HCT116 (cell line): ENCODE results near the gene B3GNT4. TPM values are rescaled to one million over a fixed set of nuclear protein-coding genes. Genes with fewer than 3 reads are reported as not detected.

Source experiments
- ATAC-seq: fragments of 200-7000 bp; cut with Tn5 transposase; 2 replicates; pipeline ENCODE4 v1.9.1; 2020; ENCODE audit warnings: mild to moderate bottlenecking, moderate library complexity
- BruUV-seq: library from RNA; stranded (reverse); fragments of 400-500 nt; replicated peaks from 2 replicates; lab custom pipeline; 2021; lab: Mats Ljungman, UMichigan
- CTCF ChIA-PET: fragments of 300-600 bp; sonication (Branson Sonifier 250); formaldehyde crosslinking; loops from one replicate; lab custom pipeline; 2021; ENCODE audit warnings: antibody characterized with exemption; lab: Charles Lee
- POLR2A ChIA-PET: fragments of 300-600, 350-600 bp; sonication (Branson Sonifier 250); formaldehyde crosslinking; loops from one replicate; lab custom pipeline; 2021; ENCODE audit warnings: antibody characterized with exemption; lab: Charles Lee
- RAD21 ChIA-PET, 2 experiments: fragments of 300-600 bp; sonication (Branson Sonifier 250); formaldehyde crosslinking; loops; one replicate each; lab custom pipeline; 2023; ENCODE audit warnings: low total read pairs in 2 of 2; ENCODE audit not compliant: uncharacterized antibody in 2 of 2, unreplicated experiment in 2 of 2, low non-redundant PET in 1 of 2; lab: Charles Lee
- DNase-seq: peaks from one replicate; pipeline ENCODE4 v3.0.0-alpha.2; 2010; ENCODE audit warnings: low read depth, low spot score
- H2AFZ ChIP-seq: fragments of 200-600 bp; shearing (Covaris generic), sonication (generic); 2 replicates; pipeline ENCODE4 v1.6.1; 2017; ENCODE audit warnings: low read depth, mixed run types, mixed read lengths, antibody characterized with exemption, low read length; ENCODE audit not compliant: poor library complexity, severe bottlenecking
- H3K27ac ChIP-seq: 2 replicates; pipeline ENCODE4 v1.5.1; 2012; ENCODE audit warnings: low read depth, low read length
- H3K27me3 ChIP-seq: fragments of 200-600 bp; sonication (generic); 2 replicates; pipeline ENCODE4 v1.6.1; 2016; ENCODE audit warnings: mixed run types, low read length, mixed read lengths; ENCODE audit not compliant: insufficient read depth
- H3K36me3 ChIP-seq, 2 experiments: fragments of 200-500 bp in 1 of 2; fragments of 200-600 bp in 1 of 2; sonication (Bioruptor generic) in 1 of 2; sonication (generic) in 1 of 2; 2 replicates each; pipeline versions ENCODE4 v1.5.1 to v1.6.1; 2014 to 2016; ENCODE audit warnings: low read length in 2 of 2, inconsistent platforms in 1 of 2, mixed read lengths in 1 of 2, mixed run types in 1 of 2; ENCODE audit not compliant: insufficient read depth in 2 of 2, control insufficient read depth in 1 of 2
- H3K4me1 ChIP-seq, 2 experiments: fragments of 200-600 bp in 1 of 2; sonication (generic) in 1 of 2; 2 replicates each; pipeline versions ENCODE4 v1.5.1 to v1.6.1; 2012 to 2017; ENCODE audit warnings: low read length in 2 of 2, inconsistent platforms in 1 of 2, mild to moderate bottlenecking in 1 of 2, mixed read lengths in 1 of 2, mixed run types in 1 of 2, moderate library complexity in 1 of 2; ENCODE audit not compliant: insufficient read depth in 2 of 2, control insufficient read depth in 1 of 2
- H3K4me2 ChIP-seq: fragments of 200-600 bp; sonication (generic); 2 replicates; pipeline ENCODE4 v1.6.1; 2017; ENCODE audit warnings: mixed run types, low read length, mixed read lengths
- H3K4me3 ChIP-seq, 2 experiments: fragments of 200-600 bp in 1 of 2; sonication (generic) in 1 of 2; replicated peaks in 1 of 2; 2 replicates each; pipeline ENCODE4 v1.5.1; 2011 to 2016; ENCODE audit warnings: low read length in 2 of 2, control low read depth in 1 of 2, low read depth in 1 of 2, mild to moderate bottlenecking in 1 of 2, mixed read lengths in 1 of 2, mixed run types in 1 of 2
- H3K79me2 ChIP-seq: fragments of 200-600 bp; sonication (generic); 2 replicates; pipeline ENCODE4 v1.6.1; 2017; ENCODE audit warnings: mild to moderate bottlenecking, mixed run types, low read length, moderate library complexity, mixed read lengths; ENCODE audit not compliant: insufficient read depth
- H3K9ac ChIP-seq: fragments of 200-600 bp; sonication (generic); 2 replicates; pipeline ENCODE4 v1.6.1; 2016; ENCODE audit warnings: low read length, mixed read lengths
- H3K9me2 ChIP-seq: fragments of 200-600 bp; sonication (generic), shearing (Covaris generic); 2 replicates; pipeline ENCODE4 v1.6.1; 2017; ENCODE audit warnings: mixed run types, mild to moderate bottlenecking, moderate library complexity; ENCODE audit not compliant: insufficient read depth
- H3K9me3 ChIP-seq, 2 experiments: fragments of 200-500 bp in 1 of 2; fragments of 200-600 bp in 1 of 2; sonication (Bioruptor generic) in 1 of 2; sonication (generic) in 1 of 2; 2 replicates each; pipeline ENCODE4 v1.6.1; 2014 to 2017; ENCODE audit warnings: low read length in 2 of 2, mixed read lengths in 2 of 2, inconsistent platforms in 1 of 2, low read depth in 1 of 2, mild to moderate bottlenecking in 1 of 2, mixed run types in 1 of 2, moderate library complexity in 1 of 2; ENCODE audit not compliant: control insufficient read depth in 1 of 2, insufficient read depth in 1 of 2
- H4K20me1 ChIP-seq: fragments of 200-600 bp; sonication (generic), shearing (Covaris generic); 2 replicates; pipeline ENCODE4 v1.6.1; 2017; ENCODE audit warnings: mixed run types, mild to moderate bottlenecking, moderate library complexity; ENCODE audit not compliant: insufficient read depth
- EGR1 ChIP-seq: IDR thresholded peaks from 2 replicates; pipeline ENCODE4 v1.6.1; 2012; ENCODE audit warnings: low read depth
- ELF1 ChIP-seq: IDR thresholded peaks from 2 replicates; pipeline ENCODE4 v1.6.1; 2012; ENCODE audit warnings: low read depth, borderline replicate concordance
- EZH2 ChIP-seq: fragments of 200-600 bp; sonication (generic); IDR thresholded peaks from 2 replicates; pipeline ENCODE4 v1.6.1; 2017; ENCODE audit warnings: antibody characterized with exemption, mixed run types
- EZH2phosphoT487 ChIP-seq: fragments of 200-600 bp; IDR thresholded peaks from 2 replicates; pipeline ENCODE4 v1.6.1; 2018; ENCODE audit warnings: antibody characterized with exemption, borderline replicate concordance
- FOSL1 ChIP-seq: IDR thresholded peaks from 2 replicates; pipeline ENCODE4 v1.6.1; 2012; ENCODE audit warnings: low read depth
- POLR2A ChIP-seq: IDR thresholded peaks from 2 replicates; pipeline ENCODE4 v1.7.0; 2011; ENCODE audit warnings: borderline replicate concordance; ENCODE audit not compliant: insufficient read depth, insufficient read length; ENCODE audit errors: extremely low read depth
- POLR2AphosphoS5 ChIP-seq: IDR thresholded peaks from 2 replicates; pipeline ENCODE4 v1.6.1; 2011; ENCODE audit warnings: mild to moderate bottlenecking, low read depth, low read length, moderate library complexity
- RAD21 ChIP-seq: IDR thresholded peaks from 2 replicates; pipeline ENCODE4 v1.6.1; 2012; ENCODE audit warnings: low read depth, mild to moderate bottlenecking
- SIN3A ChIP-seq: IDR thresholded peaks from 2 replicates; pipeline ENCODE4 v1.6.1; 2012; ENCODE audit warnings: low read depth
- SP1 ChIP-seq: IDR thresholded peaks from 2 replicates; pipeline ENCODE4 v1.6.1; 2012; ENCODE audit warnings: low read depth
- SRF ChIP-seq: IDR thresholded peaks from 2 replicates; pipeline ENCODE4 v1.6.1; 2012; ENCODE audit warnings: low read depth
- TCF7L2 ChIP-seq: IDR thresholded peaks from 2 replicates; pipeline ENCODE4 v1.7.0; 2011; ENCODE audit warnings: borderline replicate concordance, inconsistent platforms; ENCODE audit not compliant: insufficient read depth, insufficient read length; ENCODE audit errors: extremely low read depth
- YY1 ChIP-seq: IDR thresholded peaks from 2 replicates; pipeline ENCODE4 v1.6.1; 2011; ENCODE audit warnings: low read length, low read depth, moderate library complexity, mild to moderate bottlenecking; ENCODE audit not compliant: insufficient replicate concordance; ENCODE audit errors: extremely low read depth
- intact Hi-C: fragments of 100-400 bp; cut with micrococcal nuclease; formaldehyde crosslinking; loops from 2 replicates; pipeline ENCODE4 v1.10.0; 2022
- total RNA-seq: library from RNA; stranded (reverse); gene quantifications from one replicate; pipeline ENCODE4 v1.2.1, GENCODE V29; 2021; ENCODE audit not compliant: unreplicated experiment
- TF ChIP-seq, protein P1 (sequence below): IDR thresholded peaks from 2 replicates; pipeline ENCODE4 v1.6.1; 2012
- TF ChIP-seq, protein P2 (sequence below): IDR thresholded peaks from 2 replicates; pipeline ENCODE4 v1.6.1; 2012; ENCODE audit warnings: low read depth
- TF ChIP-seq, protein P3 (sequence below): IDR thresholded peaks from 2 replicates; pipeline ENCODE4 v1.6.1; 2011; ENCODE audit warnings: mild to moderate bottlenecking, low read length, moderate library complexity; ENCODE audit not compliant: insufficient replicate concordance; ENCODE audit errors: extremely low read depth

B3GNT4 gene
- total RNA-seq, 1 experiment from 2014 or later: 7.1 TPM

GRCh38 chr12:122225683-122226365 lies 22.3 kb downstream of the B3GNT4 start, which contains the start of gene DIABLO:
Gene DIABLO (minus strand): TSS chr12:122226052. CDS start chr12:122226014, 38 bp downstream.
- BruUV-seq: no TSS peak
- H3K4me2 ChIP-seq: peak within 1 kb of the TSS; percentile 70
- ATAC-seq (peak; percentile 93), DNase-seq (peak; percentile 97)
- H3K27me3 ChIP-seq: no peaks in the 10 kb centered on the region
- H3K9ac ChIP-seq: peak within 1 kb of the TSS; percentile 92
- peak within 1 kb of the TSS; percentile 71 to 100 for H3K4me3 ChIP-seq
- no peaks in the 10 kb centered on the region for H3K9me3 ChIP-seq
- ChIA-PET RAD21 (interaction anchor here in 1 of 2 experiments (0.6 kb wide), 2 partner anchors 13 to 740 kb away, joined by 3 read pairs; partner anchors contain the start of gene ABCB9), POLR2A (interaction anchor here (0.6 to 1.5 kb wide), 6 partner anchors 12 to 114 kb away, joined by 3 to 5 read pairs (median 4); partner anchors contain the start of gene B3GNT4), CTCF (no interaction called here)
- H3K9me2 ChIP-seq: no peaks in the 10 kb centered on the region
- intact Hi-C loops: loop anchor here (1.0 kb wide), 2 partner anchors 40 to 301 kb away; partner anchors contain the start of genes KNTC1 and VPS33A
- H3K4me1 ChIP-seq: peaks cover 7 to 21% of the 10 kb centered on the region in 2 experiments
- TF ChIP-seq POLR2A (peak; percentile 83), YY1 (peak; percentile 96), EZH2phosphoT487 (no peak), EZH2 (no peak), SRF (peak; percentile 92), ELF1 (peak; percentile 69), FOSL1 (no peak), POLR2AphosphoS5 (peak; percentile 95), RAD21 (no peak), TCF7L2 (peak; percentile 43), SIN3A (peak; percentile 93), SP1 (peak; percentile 94), EGR1 (peak; percentile 83)
- TF ChIP-seq, protein P1, sequence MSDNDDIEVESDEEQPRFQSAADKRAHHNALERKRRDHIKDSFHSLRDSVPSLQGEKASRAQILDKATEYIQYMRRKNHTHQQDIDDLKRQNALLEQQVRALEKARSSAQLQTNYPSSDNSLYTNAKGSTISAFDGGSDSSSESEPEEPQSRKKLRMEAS: peak; percentile 65; the same call in 1 of the 2 replicates
- TF ChIP-seq, protein P2, sequence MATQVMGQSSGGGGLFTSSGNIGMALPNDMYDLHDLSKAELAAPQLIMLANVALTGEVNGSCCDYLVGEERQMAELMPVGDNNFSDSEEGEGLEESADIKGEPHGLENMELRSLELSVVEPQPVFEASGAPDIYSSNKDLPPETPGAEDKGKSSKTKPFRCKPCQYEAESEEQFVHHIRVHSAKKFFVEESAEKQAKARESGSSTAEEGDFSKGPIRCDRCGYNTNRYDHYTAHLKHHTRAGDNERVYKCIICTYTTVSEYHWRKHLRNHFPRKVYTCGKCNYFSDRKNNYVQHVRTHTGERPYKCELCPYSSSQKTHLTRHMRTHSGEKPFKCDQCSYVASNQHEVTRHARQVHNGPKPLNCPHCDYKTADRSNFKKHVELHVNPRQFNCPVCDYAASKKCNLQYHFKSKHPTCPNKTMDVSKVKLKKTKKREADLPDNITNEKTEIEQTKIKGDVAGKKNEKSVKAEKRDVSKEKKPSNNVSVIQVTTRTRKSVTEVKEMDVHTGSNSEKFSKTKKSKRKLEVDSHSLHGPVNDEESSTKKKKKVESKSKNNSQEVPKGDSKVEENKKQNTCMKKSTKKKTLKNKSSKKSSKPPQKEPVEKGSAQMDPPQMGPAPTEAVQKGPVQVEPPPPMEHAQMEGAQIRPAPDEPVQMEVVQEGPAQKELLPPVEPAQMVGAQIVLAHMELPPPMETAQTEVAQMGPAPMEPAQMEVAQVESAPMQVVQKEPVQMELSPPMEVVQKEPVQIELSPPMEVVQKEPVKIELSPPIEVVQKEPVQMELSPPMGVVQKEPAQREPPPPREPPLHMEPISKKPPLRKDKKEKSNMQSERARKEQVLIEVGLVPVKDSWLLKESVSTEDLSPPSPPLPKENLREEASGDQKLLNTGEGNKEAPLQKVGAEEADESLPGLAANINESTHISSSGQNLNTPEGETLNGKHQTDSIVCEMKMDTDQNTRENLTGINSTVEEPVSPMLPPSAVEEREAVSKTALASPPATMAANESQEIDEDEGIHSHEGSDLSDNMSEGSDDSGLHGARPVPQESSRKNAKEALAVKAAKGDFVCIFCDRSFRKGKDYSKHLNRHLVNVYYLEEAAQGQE: no peak
- TF ChIP-seq, protein P3, sequence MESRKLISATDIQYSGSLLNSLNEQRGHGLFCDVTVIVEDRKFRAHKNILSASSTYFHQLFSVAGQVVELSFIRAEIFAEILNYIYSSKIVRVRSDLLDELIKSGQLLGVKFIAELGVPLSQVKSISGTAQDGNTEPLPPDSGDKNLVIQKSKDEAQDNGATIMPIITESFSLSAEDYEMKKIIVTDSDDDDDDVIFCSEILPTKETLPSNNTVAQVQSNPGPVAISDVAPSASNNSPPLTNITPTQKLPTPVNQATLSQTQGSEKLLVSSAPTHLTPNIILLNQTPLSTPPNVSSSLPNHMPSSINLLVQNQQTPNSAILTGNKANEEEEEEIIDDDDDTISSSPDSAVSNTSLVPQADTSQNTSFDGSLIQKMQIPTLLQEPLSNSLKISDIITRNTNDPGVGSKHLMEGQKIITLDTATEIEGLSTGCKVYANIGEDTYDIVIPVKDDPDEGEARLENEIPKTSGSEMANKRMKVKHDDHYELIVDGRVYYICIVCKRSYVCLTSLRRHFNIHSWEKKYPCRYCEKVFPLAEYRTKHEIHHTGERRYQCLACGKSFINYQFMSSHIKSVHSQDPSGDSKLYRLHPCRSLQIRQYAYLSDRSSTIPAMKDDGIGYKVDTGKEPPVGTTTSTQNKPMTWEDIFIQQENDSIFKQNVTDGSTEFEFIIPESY: peak; percentile 8
- no peaks in the 10 kb centered on the region for H4K20me1 ChIP-seq
- H2AFZ ChIP-seq: no peak within 1 kb of the TSS
- peaks cover 48% of the 10 kb centered on the region for H3K79me2 ChIP-seq
- peaks cover 9 to 11% of the 10 kb centered on the region in 2 experiments; a peak in 3 of 4 replicates for H3K36me3 ChIP-seq
- H3K27ac ChIP-seq: peak within 1 kb of the TSS; percentile 96
